ENCODE measurements around the gene COL6A3.
"Not testable (repeated sequence)": the region's sequence is repeated elsewhere in the genome, so short reads cannot be mapped to it uniquely, and the experiment has no call there.

COL6A3 gene

GRCh38 chr2:237412988-237413776, 782 bp downstream of the COL6A3 start:
- no peak for DNase-seq (ENCODE audit: low read depth)

- DNase-seq (ENCODE audit: low read depth) = no peak
Observed at GRCh38 chr2:237412646-237412987, 1.3 kb downstream of the COL6A3 start.

- no peak for DNase-seq (ENCODE audit: low read depth)
Observed at GRCh38 chr2:237411683-237412423, 2.1 kb downstream of the COL6A3 start.

GRCh38 chr2:237411092-237411601, 2.8 kb downstream of the COL6A3 start:
- no peak for DNase-seq (ENCODE audit: low read depth)

- DNase-seq (ENCODE audit: low read depth) = not testable (repeated sequence)
Observed at GRCh38 chr2:237409263-237409662, 4.7 kb downstream of the COL6A3 start.

- DNase-seq (ENCODE audit: low read depth) = no peak
Observed at GRCh38 chr2:237408335-237409000, 5.5 kb downstream of the COL6A3 start.

- no peak for DNase-seq (ENCODE audit: low read depth)
Observed at GRCh38 chr2:237407700-237408099, 6.3 kb downstream of the COL6A3 start.

- no peak for DNase-seq (ENCODE audit: low read depth)
Observed at GRCh38 chr2:237406371-237406895, 7.5 kb downstream of the COL6A3 start.

- no peak for DNase-seq (ENCODE audit: low read depth)
Observed at GRCh38 chr2:237405605-237406004, 8.4 kb downstream of the COL6A3 start.

- no peak for DNase-seq (ENCODE audit: low read depth)
Observed at GRCh38 chr2:237405006-237405559, 8.9 kb downstream of the COL6A3 start.

GRCh38 chr2:237404413-237404812, 9.6 kb downstream of the COL6A3 start:
- no peak for DNase-seq (ENCODE audit: low read depth)

- no peak for DNase-seq (ENCODE audit: low read depth)
Observed at GRCh38 chr2:237403024-237403882, 10.7 kb downstream of the COL6A3 start.

- no peak for DNase-seq (ENCODE audit: low read depth)
Observed at GRCh38 chr2:237400199-237400598, 13.8 kb downstream of the COL6A3 start.

- no peak for DNase-seq (ENCODE audit: low read depth)
Observed at GRCh38 chr2:237397072-237397471, 16.9 kb downstream of the COL6A3 start.

GRCh38 chr2:237393523-237393922, 20.4 kb downstream of the COL6A3 start:
- no peak for DNase-seq (ENCODE audit: low read depth)

GRCh38 chr2:237392186-237392585, 21.8 kb downstream of the COL6A3 start:
- no peak for DNase-seq (ENCODE audit: low read depth)

GRCh38 chr2:237391140-237391539, 22.8 kb downstream of the COL6A3 start:
- no peak for DNase-seq (ENCODE audit: low read depth)

GRCh38 chr2:237390235-237390634, 23.7 kb downstream of the COL6A3 start:
- no peak for DNase-seq (ENCODE audit: low read depth)

- DNase-seq (ENCODE audit: low read depth) = no peak
Observed at GRCh38 chr2:237389831-237390230, 24.1 kb downstream of the COL6A3 start.

GRCh38 chr2:237388036-237388435, 25.9 kb downstream of the COL6A3 start:
- no peak for DNase-seq (ENCODE audit: low read depth)

GRCh38 chr2:237384672-237385020, 29.3 kb downstream of the COL6A3 start:
- no peak for DNase-seq (ENCODE audit: low read depth)

All from T-helper 22 cell (primary cell).